Activated CD8-positive, alpha-beta T cell treated with anti-CD3 and anti-CD28 coated beads for 36 hours (primary cell): ENCODE measurements around the gene ANKH. TPM values are rescaled to one million over a fixed set of nuclear protein-coding genes. Genes with fewer than 3 reads are reported as not detected.
A peak's percentile ranks its signal among the peaks of the same experiment; 100 is the strongest.

Source experiments
- ATAC-seq: fragments of 200-7000 bp; cut with Tn5 transposase; one replicate; pipeline ENCODE4 v1.10.0; 2021; ENCODE audit warnings: mild to moderate bottlenecking, moderate library complexity
- CTCF ChIA-PET: fragments of 350-600 bp; sonication (Branson Sonifier 250); formaldehyde crosslinking; loops from one replicate; lab custom pipeline; 2021; ENCODE audit warnings: antibody characterized with exemption; lab: Charles Lee
- POLR2A ChIA-PET: fragments of 350-600 bp; sonication (Branson Sonifier 250); formaldehyde crosslinking; loops from one replicate; lab custom pipeline; 2021; ENCODE audit warnings: antibody characterized with exemption; lab: Charles Lee
- DNase-seq: peaks from one replicate; pipeline ENCODE4 v3.0.0-alpha.2; 2020
- H3K27ac Mint-ChIP-seq: one replicate; pipeline ENCODE4 v1.8.0; 2021; ENCODE audit warnings: mild to moderate bottlenecking, mixed read lengths
- H3K27me3 Mint-ChIP-seq: one replicate; pipeline ENCODE4 v1.8.0; 2021; ENCODE audit warnings: mixed read lengths
- H3K36me3 Mint-ChIP-seq: one replicate; pipeline ENCODE4 v1.8.0; 2021; ENCODE audit warnings: low read depth, mixed read lengths
- H3K4me1 Mint-ChIP-seq: one replicate; pipeline ENCODE4 v1.8.0; 2021; ENCODE audit warnings: low read depth, mixed read lengths
- H3K4me3 Mint-ChIP-seq: one replicate; pipeline ENCODE4 v1.8.0; 2021; ENCODE audit warnings: mild to moderate bottlenecking, moderate library complexity, mixed read lengths
- H3K9me3 Mint-ChIP-seq: one replicate; pipeline ENCODE4 v1.8.0; 2021; ENCODE audit warnings: mixed read lengths
- CTCF ChIP-seq: fragments of 200-600 bp; IDR thresholded peaks from one replicate; pipeline ENCODE4 v1.8.0; 2022; ENCODE audit warnings: antibody characterized with exemption, mild to moderate bottlenecking
- intact Hi-C: fragments of 100-400 bp; cut with micrococcal nuclease; formaldehyde crosslinking; loops from one replicate; pipeline ENCODE4 v1.10.0; 2022
- total RNA-seq, 2 experiments: library from RNA; stranded (reverse); gene quantifications; one replicate each; pipeline ENCODE4 v1.2.3, GENCODE V29; 2021

Gene ANKH
- total RNA-seq, 2 experiments from 2014 or later = 85.4 to 87.2 TPM

DNA sequence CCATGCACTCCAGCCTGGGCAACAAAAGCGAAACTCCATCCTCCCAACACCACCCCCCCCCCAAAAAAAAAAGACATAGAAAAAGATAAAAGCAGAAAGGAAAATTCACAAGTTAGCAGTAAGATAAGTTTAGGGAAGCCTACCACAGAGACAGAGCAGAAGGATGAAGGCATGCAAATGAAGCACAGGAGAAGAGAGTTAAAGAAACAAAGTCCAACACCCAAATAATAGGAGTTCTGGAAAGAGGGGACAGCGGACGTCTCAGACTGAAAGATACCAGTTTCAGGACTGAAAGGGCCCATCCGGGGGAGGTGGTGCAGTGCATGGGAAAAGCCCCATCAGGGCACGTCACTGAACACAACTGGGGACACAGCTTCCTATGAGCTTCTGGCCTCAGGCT lies 152.8 kb downstream of the ANKH start:
- Mint-ChIP-seq H3K36me3 (peaks cover 30% of the 10 kb centered on the region), H3K27ac (no peak overlapping the region), H3K4me1 (peaks cover 29% of the 10 kb centered on the region), H3K9me3 (no peaks in the 10 kb centered on the region), H3K27me3 (no peaks in the 10 kb centered on the region), H3K4me3 (no peak overlapping the region)
- intact Hi-C loops = no loop called here
- no peak for TF ChIP-seq CTCF
- ChIA-PET POLR2A (interaction anchor here (1.0 to 2.2 kb wide), 2 partner anchors 10 to 12 kb away, joined by 3 to 5 read pairs; no protein-coding TSS in a partner anchor), CTCF (interaction anchor here (1.7 kb wide), 1 partner anchor 9 kb away, joined by 7 read pairs; no protein-coding TSS in a partner anchor)
- ATAC-seq (no peak), DNase-seq (no peak)

DNA sequence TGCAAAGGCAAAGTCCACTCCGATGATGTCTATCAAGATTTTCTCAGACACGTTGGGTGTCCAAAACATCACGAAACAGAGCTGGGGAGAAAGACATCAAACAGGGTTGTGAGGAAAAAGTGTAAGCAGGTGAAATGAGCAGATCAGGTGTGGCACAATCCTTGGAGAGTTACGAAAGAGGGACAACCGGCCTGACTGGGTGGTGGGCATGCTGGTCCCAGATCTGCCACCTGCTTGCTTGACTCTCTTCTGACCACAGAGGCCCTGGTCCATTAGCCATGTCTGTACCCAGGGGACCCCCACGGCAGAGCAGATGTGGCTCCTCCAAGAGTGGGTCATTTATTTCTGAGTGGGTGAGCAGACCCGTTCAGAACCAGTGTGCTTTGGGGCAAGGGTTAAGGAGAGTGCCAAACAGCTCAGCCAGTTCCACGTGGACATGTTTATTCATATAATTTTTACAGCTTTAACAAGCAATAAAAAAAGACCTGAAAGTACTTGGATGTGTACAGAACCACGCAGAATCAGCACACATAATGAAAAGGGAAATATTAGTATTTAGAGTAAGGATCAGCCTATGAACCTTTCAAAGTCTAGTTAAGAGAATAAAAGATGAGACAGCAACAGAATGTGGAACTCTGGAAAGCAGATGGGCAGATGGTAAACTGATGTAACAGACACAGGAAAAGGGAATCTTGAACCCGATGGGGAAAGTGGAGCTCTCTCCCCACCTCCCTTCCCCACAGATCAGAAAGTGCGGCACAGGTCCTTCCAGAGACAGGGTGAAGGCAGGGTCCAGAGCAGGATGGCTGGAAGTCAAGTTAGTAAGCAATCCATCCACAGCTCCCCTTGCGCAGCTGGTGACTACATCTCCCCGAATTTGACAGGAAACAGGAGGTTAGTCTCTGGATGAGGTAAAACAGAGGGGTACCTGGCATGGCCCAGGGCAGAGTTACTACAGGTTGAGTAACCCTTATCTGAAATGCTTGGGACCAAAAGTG lies 154.5 kb downstream of the ANKH start:
- intact Hi-C loops = no loop called here
- Mint-ChIP-seq H3K27ac (no peak overlapping the region), H3K4me1 (peaks cover 26% of the 10 kb centered on the region), H3K4me3 (no peak overlapping the region), H3K9me3 (no peaks in the 10 kb centered on the region), H3K27me3 (no peaks in the 10 kb centered on the region), H3K36me3 (peaks cover 33% of the 10 kb centered on the region)
- CTCF ChIA-PET = interaction anchor here (0.8 kb wide), 1 partner anchor 10 kb away, joined by 6 read pairs; no protein-coding TSS in a partner anchor
- no peak for TF ChIP-seq CTCF
- no peak for DNase-seq
- no peak for ATAC-seq
- POLR2A ChIA-PET = no interaction called here

DNA sequence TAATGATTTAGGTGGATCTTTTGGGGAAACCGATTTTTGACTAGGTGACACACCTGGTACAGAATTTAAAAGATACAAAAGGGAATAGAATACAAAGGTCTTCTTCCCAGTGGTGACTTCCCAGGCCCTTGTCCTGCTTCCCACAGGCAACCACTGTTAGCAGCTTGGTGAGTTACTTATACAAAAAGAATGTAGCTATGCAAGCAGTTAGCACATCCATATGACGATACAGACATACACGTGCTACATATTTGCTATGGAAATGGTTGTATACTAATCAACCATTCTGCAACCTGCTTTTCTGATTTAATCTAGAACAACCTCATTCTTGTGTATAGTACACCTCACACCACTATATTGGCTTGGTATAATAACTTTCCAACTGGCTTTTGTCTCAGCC lies 156.1 kb downstream of the ANKH start:
- POLR2A ChIA-PET = interaction anchor here (0.6 kb wide), 1 partner anchor 285 kb away, joined by 3 read pairs; no protein-coding TSS in a partner anchor
- DNase-seq = no peak
- no peak for TF ChIP-seq CTCF
- CTCF ChIA-PET = no interaction called here
- no peak overlapping the region for H3K4me3 Mint-ChIP-seq
- H3K4me1 Mint-ChIP-seq = peaks cover 15% of the 10 kb centered on the region
- H3K27me3 Mint-ChIP-seq = no peaks in the 10 kb centered on the region
- ATAC-seq = no peak
- intact Hi-C loops = no loop called here
- peak overlapping the region; percentile 12 for H3K27ac Mint-ChIP-seq
- no peaks in the 10 kb centered on the region for H3K9me3 Mint-ChIP-seq
- peaks cover 42% of the 10 kb centered on the region for H3K36me3 Mint-ChIP-seq

- ATAC-seq = no peak
- Mint-ChIP-seq H3K4me3 (no peak overlapping the region), H3K27ac (no peak overlapping the region), H3K27me3 (no peaks in the 10 kb centered on the region), H3K9me3 (no peaks in the 10 kb centered on the region), H3K4me1 (peaks cover 11% of the 10 kb centered on the region), H3K36me3 (peaks cover 49% of the 10 kb centered on the region)
- intact Hi-C loops = no loop called here
- TF ChIP-seq CTCF = no peak
- POLR2A ChIA-PET = interaction anchor here (1.2 kb wide), 1 partner anchor 10 kb away, joined by 3 read pairs; no protein-coding TSS in a partner anchor
- DNase-seq = no peak
- CTCF ChIA-PET = interaction anchor here (1.2 kb wide), 1 partner anchor 12 kb away, joined by 4 read pairs; no protein-coding TSS in a partner anchor
Measured at GRCh38 chr5:14714706-14715105, 156.9 kb downstream of the ANKH start.
